Fibroblast of lung (primary cell): ENCODE results near the gene PPIA.

Source experiments
- CTCF ChIP-seq, 2 donors: IDR thresholded peaks in 1 of 2; conservative IDR thresholded peaks in 1 of 2; 1 replicate in 1 of 2; 2 replicates in 1 of 2; pipeline ENCODE4 v1.5.1; 2011 to 2012; ENCODE audit warnings: low read length in 2 of 2, control low read depth in 1 of 2, inconsistent platforms in 1 of 2, low read depth in 1 of 2, mild to moderate bottlenecking in 1 of 2
- EZH2 ChIP-seq: IDR thresholded peaks from 2 replicates; pipeline ENCODE4 v1.5.1; 2012; ENCODE audit warnings: low read length, control low read depth, mild to moderate bottlenecking; ENCODE audit errors: missing control alignments

DNA sequence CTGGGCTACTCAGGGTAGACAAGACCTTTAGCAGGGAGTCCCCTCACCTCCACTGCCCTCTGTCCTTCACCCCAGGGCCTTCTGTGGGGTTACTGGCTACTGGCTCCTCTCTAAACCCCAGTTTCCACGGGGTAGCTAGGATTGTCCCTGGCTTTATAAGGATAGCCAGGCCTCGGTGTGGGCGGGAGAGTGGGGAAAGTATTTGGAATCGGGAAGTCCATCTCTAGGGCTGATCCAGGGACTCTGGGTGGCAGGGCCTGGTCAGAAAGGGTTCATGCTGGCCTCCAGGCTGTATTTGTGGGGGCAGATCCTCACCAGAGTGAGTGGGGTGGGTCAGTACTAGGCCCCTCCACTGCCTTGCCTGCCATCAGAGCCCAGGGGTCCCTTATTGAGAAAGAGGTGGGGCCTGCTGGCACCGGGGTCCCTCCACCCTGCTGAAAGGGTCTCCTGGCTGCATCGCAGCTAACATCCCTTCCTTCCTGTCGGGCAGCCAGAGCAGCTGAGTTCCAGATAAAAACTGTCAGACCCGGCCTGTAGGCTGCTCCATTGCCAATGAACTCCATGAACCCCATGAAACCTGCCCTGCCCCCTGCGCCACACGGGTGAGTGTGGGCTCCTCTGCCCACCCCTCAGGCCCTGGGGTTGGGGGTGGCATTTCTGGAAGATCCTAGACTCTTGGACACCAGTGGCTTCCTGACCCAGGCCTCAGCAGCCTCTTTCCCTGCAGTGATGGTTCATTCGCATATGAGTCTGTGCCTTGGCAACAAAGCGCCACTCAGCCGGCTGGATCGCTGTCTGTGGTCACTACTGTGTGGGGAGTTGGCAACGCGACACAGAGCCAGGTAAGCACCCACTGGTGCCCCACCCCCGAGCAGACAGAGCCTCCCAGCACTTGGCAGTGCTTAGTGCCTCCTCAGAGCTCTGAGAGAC, 40.5 kb upstream of the PPIA start:
- TF ChIP-seq CTCF (conservative IDR thresholded peaks at IDR 0.05 in 1 of 2, IDR thresholded peaks at IDR 0.05 in 1 of 2; ENCODE audit: low read depth in 1 of 2, low read length in 2 of 2) (no peak), EZH2 (no peak)
